HepG2 (cell line): ENCODE results near the gene KRTAP17-1. TPM values are rescaled to one million over a fixed set of nuclear protein-coding genes. Genes with fewer than 3 reads are reported as not detected.

Source experiments
- ATAC-seq: fragments of 200-7000 bp; cut with Tn5 transposase; 3 replicates; pipeline ENCODE4 v1.9.1; 2020; ENCODE audit warnings: mild to moderate bottlenecking, moderate library complexity
- BruUV-seq: library from RNA; stranded (reverse); fragments of 400-500 nt; replicated peaks from 2 replicates; lab custom pipeline; 2021; lab: Mats Ljungman, UMichigan
- CTCF ChIA-PET: fragments of 300-600 bp; formaldehyde crosslinking; extraction: SDS; loops from one replicate; lab custom pipeline; 2021; ENCODE audit warnings: low total read pairs, inconsistent platforms, low intra/inter-chr PET ratio; lab: Yijun Ruan, JAX
- POLR2A ChIA-PET: fragments of 350-600 bp; sonication (Branson Sonifier 250); formaldehyde crosslinking; loops from one replicate; lab custom pipeline; 2020; ENCODE audit warnings: antibody characterized with exemption, inconsistent platforms; lab: Yijun Ruan, JAX
- DNase-seq: peaks from one replicate; pipeline ENCODE4 v3.0.0-alpha.2; 2015; ENCODE audit warnings: low spot score
- FAIRE-seq: peaks from 3 replicates; lab custom pipeline; 2011; peaks lifted over from hg19 to GRCh38; lab: Jason Lieb, UNC
- H2AFZ ChIP-seq: one replicate; pipeline ENCODE4 v1.6.1; 2011; ENCODE audit warnings: low read length, inconsistent platforms
- H3K27ac ChIP-seq: fragments of 300-600 bp; 3 replicates; pipeline ENCODE4 v1.8.0; 2011; ENCODE audit warnings: mixed run types, mild to moderate bottlenecking, mixed read lengths, low read length, inconsistent platforms; ENCODE audit not compliant: insufficient read depth; ENCODE audit errors: extremely low read length
- H3K27me3 ChIP-seq, 2 experiments: fragments of 200-600 bp in 1 of 2; 2 replicates in 1 of 2; 3 replicates in 1 of 2; pipeline versions ENCODE4 v1.6.0 to v1.8.0; 2011; ENCODE audit warnings: low read length in 2 of 2, mild to moderate bottlenecking in 2 of 2, moderate library complexity in 2 of 2, inconsistent platforms in 1 of 2; ENCODE audit not compliant: insufficient read depth in 2 of 2, control insufficient read depth in 1 of 2
- H3K36me3 ChIP-seq, 2 experiments: fragments of 200-600 bp in 1 of 2; replicated peaks in 1 of 2; 2 replicates in 1 of 2; 3 replicates in 1 of 2; pipeline versions ENCODE4 v1.5.1 to v1.8.0; 2011; ENCODE audit warnings: low read length in 2 of 2, inconsistent platforms in 1 of 2; ENCODE audit not compliant: insufficient read depth in 2 of 2, control insufficient read depth in 1 of 2
- H3K4me1 ChIP-seq: 2 replicates; pipeline ENCODE4 v1.5.1; 2012; ENCODE audit warnings: low read length, inconsistent platforms; ENCODE audit not compliant: insufficient read depth
- H3K4me2 ChIP-seq: 2 replicates; pipeline ENCODE4 v1.6.0; 2011; ENCODE audit warnings: low read depth, low read length, inconsistent platforms
- H3K4me3 ChIP-seq, 3 experiments: fragments of 200-600 bp in 1 of 3; sonication (generic), shearing (Covaris generic) in 1 of 3; replicated peaks in 1 of 3; 2 replicates each; pipeline ENCODE4 v1.5.1; 2011 to 2016; ENCODE audit warnings: low read length in 3 of 3, inconsistent platforms in 2 of 3, low read depth in 2 of 3, mild to moderate bottlenecking in 2 of 3, control low read depth in 1 of 3, mixed read lengths in 1 of 3; ENCODE audit not compliant: insufficient read depth in 1 of 3
- H3K79me2 ChIP-seq: one replicate; pipeline ENCODE4 v1.6.1; 2011; ENCODE audit warnings: low read length, inconsistent platforms; ENCODE audit not compliant: insufficient read depth
- H3K9ac ChIP-seq: 2 replicates; pipeline ENCODE4 v1.6.0; 2011; ENCODE audit warnings: mild to moderate bottlenecking, low read depth, low read length, inconsistent platforms; ENCODE audit not compliant: insufficient read depth
- H3K9me3 ChIP-seq: 2 replicates; pipeline ENCODE4 v1.5.1; 2012; ENCODE audit warnings: mild to moderate bottlenecking, low read length
- H4K20me1 ChIP-seq: 2 replicates; pipeline ENCODE4 v1.6.0; 2011; ENCODE audit warnings: inconsistent platforms, mild to moderate bottlenecking, low read length, moderate library complexity; ENCODE audit not compliant: insufficient read depth
- FOXM1 ChIP-seq: sonication (generic); formaldehyde crosslinking; IDR thresholded peaks from 2 replicates; pipeline ENCODE4 v1.5.0; 2020; ENCODE audit warnings: missing genetic modification reagents
- RNF2 ChIP-seq: fragments of 450-650 bp; conservative IDR thresholded peaks from 2 replicates; pipeline ENCODE4 v1.6.1; 2016; ENCODE audit warnings: low read depth
- SSRP1 ChIP-seq: IDR thresholded peaks from 2 replicates; pipeline ENCODE4 v1.6.1; 2016; ENCODE audit warnings: control low read depth
- ZNF83 ChIP-seq: sonication (generic); formaldehyde crosslinking; IDR thresholded peaks from 2 replicates; pipeline ENCODE4 v1.4.0; 2020; ENCODE audit warnings: missing genetic modification reagents, mild to moderate bottlenecking, borderline replicate concordance
- ZNF850 ChIP-seq: sonication (generic); formaldehyde crosslinking; conservative IDR thresholded peaks from 2 replicates; pipeline ENCODE4 v1.9.0; 2021; ENCODE audit warnings: mild to moderate bottlenecking, missing genetic modification reagents
- WGBS: methylation state at CpG from one replicate; pipeline ENCODE4 v1.1.6; 2017; ENCODE audit warnings: low lambda C conversion rate; 5-methylcytosine and 5-hydroxymethylcytosine counted together
- in situ Hi-C: cut with HindIII; loops from 2 replicates; pipeline ENCODE4 v1.10.0; 2017; ENCODE audit warnings: low pct_unique_long_range_greater_than_20kb; ENCODE audit not compliant: extremely low pct_ligation_motif_present
- intact Hi-C: fragments of 100-400 bp; cut with micrococcal nuclease; formaldehyde crosslinking; loops from one replicate; pipeline ENCODE4 v1.10.0; 2022; ENCODE audit not compliant: unreplicated experiment
- polyA plus RNA-seq, 8 experiments: library from polyadenylated mRNA; depleted of rRNA in 3 of 8; stranded (reverse) in 7 of 8; unstranded in 1 of 8; fragments of >200 nt; fragmentation: Illumina TruSeq in 4 of 8; extraction: Trizol in 4 of 8; gene quantifications; 2 replicates each; pipeline versions ENCODE4 v1.2.1 to v1.2.3, GENCODE V29; 2011 to 2016; ENCODE audit warnings: low read depth in 4 of 8, missing spikeins in 1 of 8, mixed read lengths in 1 of 8; ENCODE audit not compliant: insufficient read depth in 1 of 8
- total RNA-seq, 5 experiments: library from RNA; depleted of rRNA; stranded (reverse); fragments of >200 nt; fragmentation: Illumina TruSeq; extraction: Trizol; gene quantifications; 2 replicates each; pipeline ENCODE4 v1.2.3, GENCODE V29; 2016; ENCODE audit warnings: low read depth in 1 of 5
- TF ChIP-seq, protein P1 (sequence below): sonication (generic); formaldehyde crosslinking; IDR thresholded peaks from 2 replicates; pipeline ENCODE4 v1.4.0; 2020; ENCODE audit warnings: mild to moderate bottlenecking, missing genetic modification reagents
- TF ChIP-seq, protein P2 (sequence below): sonication (generic); formaldehyde crosslinking; IDR thresholded peaks from 2 replicates; pipeline ENCODE4 v1.8.0; 2022; ENCODE audit warnings: mild to moderate bottlenecking, missing genetic modification reagents, borderline replicate concordance
- TF ChIP-seq, protein P3 (sequence below), 2 experiments: sonication (generic) in 1 of 2; formaldehyde crosslinking in 1 of 2; IDR thresholded peaks; 2 replicates each; pipeline versions ENCODE4 v1.5.1 to v1.6.1; 2011 to 2020; ENCODE audit warnings: borderline replicate concordance in 1 of 2, low read depth in 1 of 2, low read length in 1 of 2, mild to moderate bottlenecking in 1 of 2, missing genetic modification reagents in 1 of 2, moderate library complexity in 1 of 2

Gene KRTAP17-1
- total and polyA plus RNA-seq, 2 of the 13 experiments (the other 11 are each of a cell fraction or from before 2014, with no cell fraction given) = not detected

DNA sequence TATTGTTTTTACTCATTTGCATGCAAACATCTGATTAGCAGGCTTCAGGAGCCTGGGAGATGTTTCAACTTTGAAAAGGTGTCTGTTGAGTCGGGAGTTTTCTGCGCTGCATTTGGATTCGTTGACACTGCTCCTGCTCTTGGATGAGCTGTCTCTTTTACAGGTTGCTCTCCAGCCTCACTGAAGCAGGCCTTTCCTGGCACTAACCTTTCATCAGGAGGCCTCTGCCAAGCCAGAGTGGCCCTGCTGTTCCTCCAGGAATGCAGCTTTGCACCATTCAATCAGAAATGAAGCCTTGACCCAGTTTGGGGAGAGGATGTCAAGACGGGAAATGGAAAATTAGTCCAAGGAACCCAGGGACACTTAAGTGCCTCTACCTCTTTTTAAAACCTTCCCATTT is 12.5 kb downstream of the KRTAP17-1 start:
- H4K20me1 ChIP-seq = no peaks in the 10 kb centered on the region
- no peaks in the 10 kb centered on the region for H3K79me2 ChIP-seq
- no peak overlapping the region for H3K4me2 ChIP-seq
- H3K4me3 ChIP-seq = no peak overlapping the region
- in situ Hi-C loops = no loop called here
- FAIRE-seq (no peak), ATAC-seq (no peak)
- H3K9ac ChIP-seq = no peak overlapping the region
- no TSS peak for BruUV-seq
- TF ChIP-seq FOXM1 (CRISPR knock-in tag) = no peak
- TF ChIP-seq, all 625 proteins: peak for 0
- Histone ChIP-seq H3K4me1 (no peaks in the 10 kb centered on the region), H3K36me3 (no peaks in the 10 kb centered on the region), H2AFZ (no peak overlapping the region), H3K27me3 (peaks cover 2 to 36% of the 10 kb centered on the region in 2 experiments; a peak in 3 of 5 replicates), H3K9me3 (no peaks in the 10 kb centered on the region), H3K27ac (no peak overlapping the region)
- ChIA-PET CTCF (no interaction called here), POLR2A (no interaction called here)
- DNase-seq = no peak
- intact Hi-C loops = no loop called here
- WGBS = 55% methylated on average over 4 of the region's 4 CpGs

DNA sequence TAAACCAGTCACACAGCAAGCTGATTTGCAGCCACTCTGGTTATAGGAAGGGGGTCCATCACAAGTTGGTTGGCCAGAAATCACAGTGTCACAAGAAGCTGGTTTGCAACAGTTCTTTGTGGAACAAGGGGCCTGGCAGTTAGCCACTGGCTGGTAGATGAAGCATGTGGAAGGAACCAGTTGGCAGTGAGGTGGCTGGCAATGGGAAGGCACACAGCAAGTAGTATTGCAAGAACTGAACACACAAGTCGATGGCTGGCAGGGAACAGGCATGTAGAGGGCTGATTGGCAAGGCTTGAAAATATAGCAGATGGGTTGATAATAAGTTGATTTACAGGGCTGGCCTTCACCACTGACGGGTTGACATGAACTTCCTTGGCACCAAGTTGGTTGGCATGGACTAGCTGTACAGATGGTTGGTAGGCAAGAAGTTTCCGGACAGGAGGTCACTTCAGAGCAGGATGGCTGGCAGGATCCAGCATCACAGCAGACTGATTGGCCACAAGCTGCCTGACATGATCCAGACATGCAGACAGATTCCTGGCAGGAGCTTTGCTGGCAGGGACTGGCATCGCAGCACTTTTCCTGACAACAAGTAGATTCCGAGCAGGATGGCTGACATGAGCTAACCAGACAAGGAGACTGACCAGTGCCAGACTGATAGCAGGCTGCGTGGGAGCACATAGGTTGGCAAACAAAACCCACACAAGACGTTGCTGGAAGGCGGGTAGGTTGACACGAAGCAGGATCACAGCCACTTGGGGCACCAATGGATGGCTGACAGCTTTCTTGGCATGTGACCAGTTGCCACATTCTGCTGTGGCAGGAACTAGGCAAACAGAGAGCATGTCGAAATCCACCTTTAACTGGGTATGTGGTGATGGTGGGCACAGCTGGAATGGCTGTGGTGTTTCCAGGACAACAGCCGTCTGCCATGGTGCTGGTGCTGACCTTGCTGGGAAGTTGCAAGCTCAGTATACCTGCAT is 13.3 kb downstream of the KRTAP17-1 start, which contains the start of gene KRTAP29-1:
Gene KRTAP29-1 (minus strand): TSS at position 936 of the 986 bp plus-strand sequence. CDS start 0 bp downstream, at position 936.
- DNase-seq (no peak), ATAC-seq (no peak), FAIRE-seq (no peak)
- in situ Hi-C loops (no loop called here), intact Hi-C loops (no loop called here)
- H3K79me2 ChIP-seq = no peaks in the 10 kb centered on the region
- H3K27me3 ChIP-seq = peaks cover 2 to 30% of the 10 kb centered on the region in 2 experiments; a peak in 3 of 5 replicates
- ChIA-PET POLR2A (no interaction called here), CTCF (no interaction called here)
- BruUV-seq = no TSS peak
- WGBS = 15% methylated on average over 8 of the region's 11 CpGs
- H2AFZ ChIP-seq = no peak within 1 kb of the TSS
- no peaks in the 10 kb centered on the region for H4K20me1 ChIP-seq
- H3K9ac ChIP-seq = no peak within 1 kb of the TSS
- H3K9me3 ChIP-seq = no peaks in the 10 kb centered on the region
- no peak within 1 kb of the TSS for H3K4me3 ChIP-seq
- no peaks in the 10 kb centered on the region for H3K36me3 ChIP-seq
- H3K27ac ChIP-seq = no peak within 1 kb of the TSS
- H3K4me1 ChIP-seq = no peaks in the 10 kb centered on the region
- H3K4me2 ChIP-seq = no peak within 1 kb of the TSS
- TF ChIP-seq, protein P1, sequence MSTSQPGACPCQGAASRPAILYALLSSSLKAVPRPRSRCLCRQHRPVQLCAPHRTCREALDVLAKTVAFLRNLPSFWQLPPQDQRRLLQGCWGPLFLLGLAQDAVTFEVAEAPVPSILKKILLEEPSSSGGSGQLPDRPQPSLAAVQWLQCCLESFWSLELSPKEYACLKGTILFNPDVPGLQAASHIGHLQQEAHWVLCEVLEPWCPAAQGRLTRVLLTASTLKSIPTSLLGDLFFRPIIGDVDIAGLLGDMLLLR (CRISPR knock-in tag) = no peak
- TF ChIP-seq ZNF83 (CRISPR knock-in tag) (no peak), RNF2 (no peak), SSRP1 (CRISPR knock-in tag) (no peak), ZNF850 (CRISPR knock-in tag) (no peak)
- TF ChIP-seq, protein P2, sequence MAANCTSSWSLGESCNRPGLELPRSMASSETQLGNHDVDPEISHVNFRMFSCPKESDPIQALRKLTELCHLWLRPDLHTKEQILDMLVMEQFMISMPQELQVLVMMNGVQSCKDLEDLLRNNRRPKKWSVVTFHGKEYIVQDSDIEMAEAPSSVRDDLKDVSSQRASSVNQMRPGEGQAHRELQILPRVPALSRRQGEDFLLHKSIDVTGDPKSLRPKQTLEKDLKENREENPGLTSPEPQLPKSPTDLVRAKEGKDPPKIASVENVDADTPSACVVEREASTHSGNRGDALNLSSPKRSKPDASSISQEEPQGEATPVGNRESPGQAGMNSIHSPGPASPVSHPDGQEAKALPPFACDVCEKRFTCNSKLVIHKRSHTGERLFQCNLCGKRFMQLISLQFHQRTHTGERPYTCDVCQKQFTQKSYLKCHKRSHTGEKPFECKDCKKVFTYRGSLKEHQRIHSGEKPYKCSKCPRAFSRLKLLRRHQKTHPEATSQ (CRISPR knock-in tag) = no peak
- TF ChIP-seq, protein P3, sequence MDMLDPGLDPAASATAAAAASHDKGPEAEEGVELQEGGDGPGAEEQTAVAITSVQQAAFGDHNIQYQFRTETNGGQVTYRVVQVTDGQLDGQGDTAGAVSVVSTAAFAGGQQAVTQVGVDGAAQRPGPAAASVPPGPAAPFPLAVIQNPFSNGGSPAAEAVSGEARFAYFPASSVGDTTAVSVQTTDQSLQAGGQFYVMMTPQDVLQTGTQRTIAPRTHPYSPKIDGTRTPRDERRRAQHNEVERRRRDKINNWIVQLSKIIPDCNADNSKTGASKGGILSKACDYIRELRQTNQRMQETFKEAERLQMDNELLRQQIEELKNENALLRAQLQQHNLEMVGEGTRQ (IDR thresholded peaks at IDR 0.05; ENCODE audit: low read depth, low read length) = no peak
- TF ChIP-seq, protein P3 (CRISPR knock-in tag; IDR thresholded peaks at IDR 0.05; ENCODE audit: borderline replicate concordance) = no peak
